ENCODE measurements around the gene IQGAP3. TPM values are rescaled to one million over a fixed set of nuclear protein-coding genes. Genes with fewer than 3 reads are reported as not detected.

IQGAP3 gene
- total RNA-seq, 1 experiment from 2014 or later = 25.6 TPM

GRCh38 chr1:156492591-156493080 lies 79.7 kb downstream of the IQGAP3 start:
- no peak for ATAC-seq
- ChIA-PET POLR2A (no interaction called here), CTCF (no interaction called here)
- Histone ChIP-seq H3K36me3 (ENCODE audit: control insufficient read depth, insufficient read depth, low read length) (no peaks in the 10 kb centered on the region), H3K4me1 (ENCODE audit: control insufficient read depth, insufficient read depth, low read length) (peaks cover 49% of the 10 kb centered on the region), H3K9me3 (ENCODE audit: control insufficient read depth, insufficient read depth, low read depth, low read length) (no peaks in the 10 kb centered on the region), H3K4me3 (ENCODE audit: low read depth in 2 of 2, low read length in 2 of 2) (no peak overlapping the region), H3K27ac (ENCODE audit: low read length) (no peak overlapping the region), H3K27me3 (ENCODE audit: control insufficient read depth, insufficient read depth, low read length) (no peaks in the 10 kb centered on the region)
- no TSS peak for BruUV-seq (replicated peaks)
- in situ Hi-C loops (cut with HindIII; ENCODE audit: low pct_unique_long_range_greater_than_20kb, low sequenced_read_pairs) = no loop called here
- DNase-seq (ENCODE audit: low read depth, low spot score) = no peak
- intact Hi-C loops (cut with micrococcal nuclease; ENCODE audit: unreplicated experiment) = no loop called here
- no peak for TF ChIP-seq SIN3A (IDR thresholded peaks at IDR 0.05; ENCODE audit: borderline replicate concordance, insufficient read depth, low read depth, low read length)
- TF ChIP-seq CTCF (IDR thresholded peaks at IDR 0.05) = no peak
- no peak for TF ChIP-seq TCF7L2 (IDR thresholded peaks at IDR 0.05; ENCODE audit: low read depth, low read length)
- no peak for TF ChIP-seq POLR2AphosphoS5 (IDR thresholded peaks at IDR 0.05; ENCODE audit: low read depth, low read length)
- no peak for TF ChIP-seq REST (IDR thresholded peaks at IDR 0.05; ENCODE audit: insufficient read depth in 1 of 2, low read depth in 2 of 2, low read length in 1 of 2)

GRCh38 chr1:156492013-156492590 lies 80.3 kb downstream of the IQGAP3 start:
- Histone ChIP-seq H3K4me3 (ENCODE audit: low read depth in 2 of 2, low read length in 2 of 2) (no peak overlapping the region), H3K9me3 (ENCODE audit: control insufficient read depth, insufficient read depth, low read depth, low read length) (no peaks in the 10 kb centered on the region), H3K27ac (ENCODE audit: low read length) (no peak overlapping the region), H3K36me3 (ENCODE audit: control insufficient read depth, insufficient read depth, low read length) (no peaks in the 10 kb centered on the region), H3K4me1 (ENCODE audit: control insufficient read depth, insufficient read depth, low read length) (peaks cover 44% of the 10 kb centered on the region), H3K27me3 (ENCODE audit: control insufficient read depth, insufficient read depth, low read length) (no peaks in the 10 kb centered on the region)
- BruUV-seq (replicated peaks) = no TSS peak
- intact Hi-C loops (cut with micrococcal nuclease; ENCODE audit: unreplicated experiment) = no loop called here
- in situ Hi-C loops (cut with HindIII; ENCODE audit: low pct_unique_long_range_greater_than_20kb, low sequenced_read_pairs) = no loop called here
- ATAC-seq (no peak), DNase-seq (ENCODE audit: low read depth, low spot score) (no peak)
- ChIA-PET CTCF (interaction anchor here (0.6 kb wide), 1 partner anchor 114 kb away, joined by 7 read pairs; no protein-coding TSS in a partner anchor), POLR2A (interaction anchor here (0.7 kb wide), 1 partner anchor 9 kb away, joined by 8 read pairs; no protein-coding TSS in a partner anchor)
- TF ChIP-seq POLR2AphosphoS5 (IDR thresholded peaks at IDR 0.05; ENCODE audit: low read depth, low read length) (no peak), REST (IDR thresholded peaks at IDR 0.05; ENCODE audit: insufficient read depth in 1 of 2, low read depth in 2 of 2, low read length in 1 of 2) (no peak), TCF7L2 (IDR thresholded peaks at IDR 0.05; ENCODE audit: low read depth, low read length) (no peak), CTCF (IDR thresholded peaks at IDR 0.05) (no peak), SIN3A (IDR thresholded peaks at IDR 0.05; ENCODE audit: borderline replicate concordance, insufficient read depth, low read depth, low read length) (no peak)
